Measurements from ENCODE around the gene PSME4.
"Not testable (repeated sequence)": the region's sequence is repeated elsewhere in the genome, so short reads cannot be mapped to it uniquely, and the experiment has no call there.

Gene PSME4

GRCh38 chr2:53840580-53840979 is 130.2 kb downstream of the PSME4 start:
- no peak for DNase-seq

GRCh38 chr2:53829980-53830290 is 140.9 kb downstream of the PSME4 start:
- DNase-seq = not testable (repeated sequence)

GRCh38 chr2:53829273-53829979 is 141.4 kb downstream of the PSME4 start:
- DNase-seq = no peak

DNA sequence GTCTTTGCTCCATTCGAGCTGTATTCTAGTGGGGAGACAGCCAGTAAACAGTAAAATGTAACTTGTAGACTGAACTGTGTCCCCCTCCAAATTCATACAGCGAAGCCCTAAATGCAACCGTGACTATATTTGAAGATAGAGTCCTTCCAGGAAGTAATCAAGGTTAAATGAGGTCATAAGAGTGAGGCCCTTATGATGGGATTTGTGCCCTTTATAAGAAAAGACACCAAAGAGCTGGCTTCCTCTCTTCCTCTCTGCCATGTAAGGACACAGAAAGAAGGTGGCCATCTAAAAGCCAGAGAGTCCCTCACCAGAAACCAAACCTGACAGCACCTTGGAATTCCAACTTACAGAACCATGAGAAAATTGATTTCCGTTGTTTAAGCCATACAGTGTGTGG is 142.5 kb downstream of the PSME4 start:
- no peak for DNase-seq

DNA sequence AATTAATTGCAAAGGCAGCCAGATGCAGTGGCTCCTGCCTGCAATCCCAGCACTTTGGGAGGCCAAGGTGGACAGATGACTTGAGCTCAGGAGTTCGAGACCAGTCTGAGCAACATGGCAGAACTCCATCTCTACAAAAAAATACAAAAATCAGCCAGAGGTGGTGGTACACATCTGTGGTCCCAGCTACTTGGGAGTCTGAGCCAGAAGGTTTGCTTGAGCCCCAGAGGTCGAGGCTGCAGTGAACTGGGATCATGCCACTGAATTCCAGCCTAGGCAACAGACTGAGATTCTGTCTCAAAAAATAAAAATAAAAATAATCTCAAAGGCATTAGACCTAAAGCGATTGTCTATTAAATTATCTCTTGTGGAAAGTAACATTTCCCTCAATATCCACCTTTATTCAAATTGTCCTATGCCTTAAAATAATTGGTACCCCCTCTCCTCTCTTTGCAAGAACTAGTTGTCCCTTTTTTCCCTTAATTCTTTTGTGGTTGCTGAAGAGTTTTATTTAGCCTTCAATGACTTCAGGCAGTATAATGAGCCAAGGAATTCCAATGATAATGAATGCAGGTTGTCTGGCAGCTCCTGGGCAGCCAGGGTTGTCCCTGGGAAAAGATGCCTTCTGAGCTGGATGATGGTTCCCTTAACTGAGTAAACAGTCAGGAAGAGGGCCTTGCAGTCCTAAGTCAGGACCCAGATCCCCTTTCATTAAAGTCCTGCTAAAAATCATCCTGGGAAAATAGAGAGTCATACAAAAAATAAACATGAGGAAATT is 143.2 kb downstream of the PSME4 start:
- no peak for DNase-seq

- no peak for DNase-seq
Observed at GRCh38 chr2:53826587-53827397, 144.0 kb downstream of the PSME4 start.

DNA sequence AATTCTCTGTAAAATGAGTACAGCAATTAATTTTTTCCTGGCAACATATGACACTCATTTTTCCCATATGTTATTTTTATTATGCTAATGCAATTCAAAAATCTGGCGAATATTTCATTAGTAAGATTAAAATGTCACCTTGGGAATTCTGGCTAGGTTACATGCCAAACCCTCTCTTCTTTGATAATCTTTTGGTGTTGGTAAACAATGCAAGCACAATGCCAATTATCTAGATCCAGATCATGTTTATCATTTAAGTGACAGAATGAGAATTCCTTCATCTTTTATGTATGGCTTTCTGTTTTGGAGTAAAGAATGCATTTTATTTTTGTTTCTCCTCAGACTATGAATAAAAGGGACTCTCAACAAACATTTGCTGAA is 144.8 kb downstream of the PSME4 start:
- no peak for DNase-seq

GRCh38 chr2:53823639-53824038 is 147.2 kb downstream of the PSME4 start:
- not testable (repeated sequence) for DNase-seq

DNA sequence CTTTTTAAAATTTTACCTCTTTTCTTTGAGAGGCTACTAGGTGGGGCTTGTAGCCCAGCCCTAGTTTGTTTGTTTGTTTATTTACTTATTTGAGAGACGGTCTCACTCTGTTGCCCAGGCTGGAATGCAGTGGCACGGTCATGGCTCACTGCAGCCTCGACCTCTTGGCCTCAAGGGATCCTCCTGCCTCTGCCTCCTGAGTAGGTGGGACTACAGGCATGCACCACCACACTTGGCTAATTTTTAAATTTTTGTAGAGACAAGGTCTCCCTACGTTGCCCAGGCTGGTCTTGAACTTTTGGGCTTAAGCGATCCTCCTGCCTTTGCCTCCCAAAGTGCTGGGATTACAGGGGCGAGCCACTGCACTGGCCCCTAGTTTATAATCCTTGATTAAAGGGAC is 149.0 kb downstream of the PSME4 start:
- no peak for DNase-seq

GRCh38 chr2:53820711-53821110 is 150.1 kb downstream of the PSME4 start:
- no peak for DNase-seq

- no peak for DNase-seq
Observed at GRCh38 chr2:53820048-53820447, 150.7 kb downstream of the PSME4 start.

GRCh38 chr2:53819634-53820033 is 151.2 kb downstream of the PSME4 start:
- DNase-seq = no peak

- no peak for DNase-seq
Observed at GRCh38 chr2:53818854-53819435, 151.8 kb downstream of the PSME4 start.
